ENCODE data around the gene FYN. TPM values are rescaled to one million over a fixed set of nuclear protein-coding genes. Genes with fewer than 3 reads are reported as not detected.

Gene FYN
- total RNA-seq, 2 donors from 2014 or later: 11.3 to 21.5 TPM

- intact Hi-C loops (cut with DNase I): no loop called here
- no peak overlapping the region for H3K27ac ChIP-seq
- H3K27me3 ChIP-seq: no peaks in the 10 kb centered on the region
Measured at GRCh38 chr6:111795558-111795957, 77.7 kb downstream of the FYN start.

GRCh38 chr6:111794727-111795452, 78.4 kb downstream of the FYN start:
- Histone ChIP-seq H3K4me1 (no peaks in the 10 kb centered on the region), H3K27ac (no peak overlapping the region), H3K4me3 (no peak overlapping the region), H3K9me3 (no peaks in the 10 kb centered on the region), H3K9ac (ENCODE audit: low read depth in 2 of 2, low read length in 2 of 2) (no peak overlapping the region), H3K36me3 (no peaks in the 10 kb centered on the region), H3K27me3 (no peaks in the 10 kb centered on the region)
- TF ChIP-seq CTCF (IDR thresholded peaks at IDR 0.05): no peak
- intact Hi-C loops (cut with DNase I): no loop called here
- no peak for DNase-seq

More at GRCh38 chr6:111795558-111795957, 77.7 kb downstream of the FYN start:
- H3K4me3 ChIP-seq: no peak overlapping the region
- no peak for TF ChIP-seq CTCF (IDR thresholded peaks at IDR 0.05)
- H3K9ac ChIP-seq (ENCODE audit: low read depth in 2 of 2, low read length in 2 of 2): no peak overlapping the region
- H3K9me3 ChIP-seq: no peaks in the 10 kb centered on the region
- no peak for DNase-seq
- H3K4me1 ChIP-seq: no peaks in the 10 kb centered on the region
- no peaks in the 10 kb centered on the region for H3K36me3 ChIP-seq

GRCh38 chr6:111794300-111794699, 79.0 kb downstream of the FYN start:
- Histone ChIP-seq H3K27ac (no peak overlapping the region), H3K4me3 (no peak overlapping the region), H3K27me3 (no peaks in the 10 kb centered on the region), H3K9me3 (no peaks in the 10 kb centered on the region), H3K9ac (ENCODE audit: low read depth in 2 of 2, low read length in 2 of 2) (no peak overlapping the region), H3K4me1 (no peaks in the 10 kb centered on the region), H3K36me3 (no peaks in the 10 kb centered on the region)
- intact Hi-C loops (cut with DNase I): no loop called here
- no peak for TF ChIP-seq CTCF (IDR thresholded peaks at IDR 0.05)
- no peak for DNase-seq

GRCh38 chr6:111793711-111794111, 79.5 kb downstream of the FYN start:
- Histone ChIP-seq H3K36me3 (no peaks in the 10 kb centered on the region), H3K27ac (no peak overlapping the region), H3K27me3 (no peaks in the 10 kb centered on the region), H3K9ac (ENCODE audit: low read depth in 2 of 2, low read length in 2 of 2) (no peak overlapping the region), H3K9me3 (no peaks in the 10 kb centered on the region), H3K4me1 (no peaks in the 10 kb centered on the region), H3K4me3 (no peak overlapping the region)
- no peak for DNase-seq
- intact Hi-C loops (cut with DNase I): no loop called here
- TF ChIP-seq CTCF (IDR thresholded peaks at IDR 0.05): no peak

- DNase-seq: no peak
- no peak for TF ChIP-seq CTCF (IDR thresholded peaks at IDR 0.05)
- intact Hi-C loops (cut with DNase I): no loop called here
- no peak overlapping the region for H3K9ac ChIP-seq (ENCODE audit: low read depth in 2 of 2, low read length in 2 of 2)
- no peaks in the 10 kb centered on the region for H3K27me3 ChIP-seq
- no peaks in the 10 kb centered on the region for H3K36me3 ChIP-seq
- H3K4me3 ChIP-seq: no peak overlapping the region
- H3K9me3 ChIP-seq: no peaks in the 10 kb centered on the region
- no peaks in the 10 kb centered on the region for H3K4me1 ChIP-seq
- H3K27ac ChIP-seq: no peak overlapping the region
Measured at GRCh38 chr6:111792914-111793700, 80.1 kb downstream of the FYN start.
